ACC112 (cell line): ENCODE data around the gene ERV3-1.

Experiments
- H2AFZ ChIP-seq: fragments of 200-600 bp; sonication (generic); one replicate; pipeline ENCODE4 v1.6.0; 2017; ENCODE audit warnings: antibody characterized with exemption, low read length; ENCODE audit not compliant: unreplicated experiment
- H3K27ac ChIP-seq: fragments of 200-600 bp; sonication (generic); 2 replicates; pipeline ENCODE4 v1.5.1; 2014; ENCODE audit warnings: low read depth, mild to moderate bottlenecking, antibody characterized with exemption, low read length, moderate library complexity
- H3K27me3 ChIP-seq: fragments of 200-600 bp; sonication (generic); 2 replicates; pipeline ENCODE4 v1.6.1; 2014; ENCODE audit warnings: mild to moderate bottlenecking, antibody characterized with exemption, low read length, moderate library complexity, mixed read lengths; ENCODE audit not compliant: insufficient read depth
- H3K36me3 ChIP-seq: fragments of 200-600 bp; sonication (generic); 2 replicates; pipeline ENCODE4 v1.6.1; 2016; ENCODE audit warnings: mild to moderate bottlenecking, antibody characterized with exemption, low read length, moderate library complexity, mixed read lengths; ENCODE audit not compliant: insufficient read depth
- H3K4me1 ChIP-seq: fragments of 200-600 bp; sonication (generic); one replicate; pipeline ENCODE4 v1.6.1; 2016; ENCODE audit warnings: low read length, mixed read lengths; ENCODE audit not compliant: insufficient read depth, unreplicated experiment, control insufficient read depth
- H3K4me3 ChIP-seq: fragments of 200-600 bp; sonication (generic); 2 replicates; pipeline ENCODE4 v1.5.1; 2014; ENCODE audit warnings: mild to moderate bottlenecking, low read depth, low read length
- H3K79me2 ChIP-seq: fragments of 200-600 bp; sonication (generic); one replicate; pipeline ENCODE4 v1.6.0; 2016; ENCODE audit warnings: low read length; ENCODE audit not compliant: control insufficient read depth, unreplicated experiment, insufficient read depth

Gene ERV3-1

DNA sequence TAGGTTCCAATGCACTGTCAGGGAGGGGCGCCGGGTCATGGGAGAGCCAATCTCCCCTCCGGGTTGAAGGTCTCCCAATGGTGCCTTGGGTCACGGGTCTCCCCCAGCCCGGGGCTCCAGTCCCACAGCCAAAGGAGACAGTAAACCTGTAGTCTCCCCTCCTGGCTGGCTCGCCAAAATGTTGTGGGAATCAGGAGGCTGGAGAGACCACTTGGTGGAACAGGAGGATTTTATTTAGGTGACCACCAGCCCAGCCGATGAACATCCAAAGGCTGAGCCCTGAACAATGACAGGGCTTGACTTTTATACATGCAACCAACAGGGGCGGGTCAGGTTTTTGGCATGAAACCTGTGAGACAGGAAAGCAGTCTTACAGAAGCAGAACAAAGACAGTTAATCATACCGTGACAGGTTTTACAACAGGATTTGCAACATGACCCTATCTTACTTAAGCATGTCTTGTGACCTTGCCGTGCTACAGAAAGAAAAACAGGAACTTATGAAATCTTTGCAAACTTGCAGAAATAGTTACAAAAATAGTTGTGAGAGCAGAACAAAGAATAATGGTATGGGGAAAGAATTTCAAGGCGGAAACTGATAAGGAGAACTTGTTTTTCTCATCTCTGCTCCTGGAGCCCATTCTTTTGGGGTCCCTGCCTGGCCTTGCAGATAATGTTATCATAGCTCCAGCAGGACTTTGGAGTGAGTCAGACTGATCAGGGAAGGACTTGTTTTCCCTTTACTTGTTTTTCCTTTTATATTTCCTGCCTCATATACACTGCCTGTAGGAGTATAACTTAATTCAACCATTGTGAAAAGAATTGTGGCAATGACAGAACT, 7.1 kb downstream of the ERV3-1 start:
- Histone ChIP-seq H3K4me1 (no peaks in the 10 kb centered on the region), H3K27me3 (no peaks in the 10 kb centered on the region), H3K4me3 (no peak overlapping the region), H3K79me2 (peaks cover 11% of the 10 kb centered on the region), H3K27ac (peak overlapping the region; percentile 36; the same call in 1 of the 2 replicates), H2AFZ (no peak overlapping the region), H3K36me3 (peaks cover 20% of the 10 kb centered on the region)

DNA sequence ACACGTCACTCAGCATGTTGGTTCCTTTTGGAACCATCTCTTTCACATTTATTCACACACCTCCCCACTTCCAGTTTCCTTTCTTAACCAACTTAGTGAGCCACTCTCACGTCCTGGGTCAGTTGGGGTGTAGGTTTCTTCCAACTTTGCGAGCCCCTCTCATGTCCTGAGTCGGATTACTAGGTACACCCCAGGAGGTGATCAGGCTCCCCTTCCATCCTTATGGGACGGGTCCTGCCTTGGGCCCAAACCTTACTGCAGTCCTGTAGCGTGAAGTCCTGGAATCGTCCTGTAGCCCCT, 7.7 kb downstream of the ERV3-1 start:
- no peaks in the 10 kb centered on the region for H3K4me1 ChIP-seq
- H2AFZ ChIP-seq, result no peak overlapping the region
- H3K27me3 ChIP-seq, result no peaks in the 10 kb centered on the region
- H3K27ac ChIP-seq, result peak overlapping the region; percentile 36; the same call in 1 of the 2 replicates
- peaks cover 8% of the 10 kb centered on the region for H3K79me2 ChIP-seq
- H3K36me3 ChIP-seq, result peaks cover 17% of the 10 kb centered on the region
- no peak overlapping the region for H3K4me3 ChIP-seq

DNA sequence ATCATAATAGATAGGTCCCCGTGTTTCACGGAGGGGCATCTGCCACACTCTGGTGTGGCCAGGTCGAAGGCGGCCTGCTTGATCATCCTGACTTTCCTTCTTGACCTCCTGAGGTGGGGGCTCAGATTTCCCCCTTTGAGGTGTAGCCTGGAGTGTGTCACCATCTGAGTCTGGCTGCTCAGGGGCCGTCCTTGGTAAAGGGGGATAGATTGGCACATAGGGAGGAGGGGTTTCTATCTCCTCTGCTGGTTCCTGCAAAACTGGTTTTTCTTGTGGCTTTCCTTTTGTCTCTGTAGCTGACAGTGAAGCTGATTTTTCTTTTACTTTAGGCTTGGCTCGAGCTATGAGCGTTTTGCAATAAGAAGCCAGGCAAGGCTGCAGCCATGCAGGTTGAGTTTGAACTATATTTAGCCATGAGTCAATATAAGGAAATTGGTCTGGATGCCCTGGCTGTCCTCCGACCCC, 8.5 kb downstream of the ERV3-1 start:
- peaks cover 6% of the 10 kb centered on the region for H3K79me2 ChIP-seq
- H3K4me1 ChIP-seq, result no peaks in the 10 kb centered on the region
- H2AFZ ChIP-seq, result no peak overlapping the region
- H3K36me3 ChIP-seq, result peaks cover 14% of the 10 kb centered on the region
- H3K4me3 ChIP-seq, result no peak overlapping the region
- no peak overlapping the region for H3K27ac ChIP-seq
- H3K27me3 ChIP-seq, result no peaks in the 10 kb centered on the region

DNA sequence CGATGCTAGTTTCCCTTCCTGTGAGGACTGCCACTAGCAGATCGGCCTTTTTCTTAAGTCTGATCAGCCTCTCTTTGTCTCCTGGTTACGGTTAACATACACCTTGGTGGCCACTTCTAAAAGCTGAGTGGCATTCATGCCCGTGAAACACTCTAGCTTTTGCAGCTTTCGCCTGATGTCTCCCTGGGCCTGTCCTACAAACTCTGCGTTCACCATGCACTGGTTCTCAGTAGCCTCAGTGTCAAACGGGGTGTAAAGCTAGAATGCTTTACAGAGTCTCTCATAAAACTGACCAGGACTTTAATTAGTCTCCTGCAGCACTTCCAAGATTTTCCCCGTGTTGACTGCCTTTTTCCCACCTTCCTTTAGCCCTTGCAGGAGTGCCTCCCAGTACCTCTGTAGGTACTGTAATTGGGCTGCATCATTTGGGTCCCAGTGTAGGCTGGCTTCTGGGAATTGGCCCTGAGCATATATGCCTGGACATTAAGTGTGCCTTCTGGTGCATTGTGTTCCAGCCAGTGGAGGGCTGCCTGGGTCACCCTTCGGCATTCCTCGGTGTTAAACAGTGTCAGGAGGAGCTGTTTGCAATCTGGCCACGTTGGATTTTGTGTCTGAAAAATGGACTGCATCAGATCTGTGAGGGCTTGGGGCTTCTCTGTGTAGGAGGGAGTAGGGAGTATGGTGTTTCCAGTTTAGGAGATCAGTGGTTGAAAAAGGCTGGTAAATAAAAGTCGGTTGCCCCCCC, 9.2 kb downstream of the ERV3-1 start:
- H2AFZ ChIP-seq, result no peak overlapping the region
- peaks cover 6% of the 10 kb centered on the region for H3K79me2 ChIP-seq
- H3K4me1 ChIP-seq, result no peaks in the 10 kb centered on the region
- no peak overlapping the region for H3K4me3 ChIP-seq
- H3K36me3 ChIP-seq, result peaks cover 14% of the 10 kb centered on the region
- H3K27ac ChIP-seq, result no peak overlapping the region
- H3K27me3 ChIP-seq, result no peaks in the 10 kb centered on the region

DNA sequence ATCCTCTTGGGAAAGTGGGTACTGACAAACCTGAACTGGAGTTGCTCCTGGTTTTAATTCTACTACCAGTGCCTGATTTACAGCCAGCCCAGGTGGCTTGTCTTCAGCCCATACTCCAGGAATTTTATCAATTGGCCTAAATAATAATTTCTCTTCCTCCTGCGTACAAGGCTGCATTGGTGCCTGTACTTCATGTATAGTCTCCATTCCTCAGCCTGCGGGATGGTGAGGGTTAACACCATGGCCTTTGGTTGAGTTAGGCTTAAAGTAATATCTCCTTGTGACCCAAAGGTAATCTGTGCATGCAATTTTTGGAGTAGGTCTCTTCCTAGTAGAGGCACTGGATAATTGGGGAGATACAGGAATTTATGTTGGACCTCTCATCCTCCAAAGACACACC, 10.2 kb downstream of the ERV3-1 start:
- Histone ChIP-seq H2AFZ (no peak overlapping the region), H3K27me3 (no peaks in the 10 kb centered on the region), H3K27ac (no peak overlapping the region), H3K4me1 (no peaks in the 10 kb centered on the region), H3K36me3 (peaks cover 14% of the 10 kb centered on the region; the same call in 1 of the 2 replicates), H3K4me3 (no peak overlapping the region), H3K79me2 (peaks cover 3% of the 10 kb centered on the region)

GRCh38 chr7:64993901-64994300, 12.6 kb downstream of the ERV3-1 start:
- Histone ChIP-seq H3K4me1 (no peaks in the 10 kb centered on the region), H2AFZ (no peak overlapping the region), H3K79me2 (no peaks in the 10 kb centered on the region), H3K4me3 (no peak overlapping the region), H3K36me3 (peaks cover 13% of the 10 kb centered on the region), H3K27me3 (no peaks in the 10 kb centered on the region), H3K27ac (no peak overlapping the region)

DNA sequence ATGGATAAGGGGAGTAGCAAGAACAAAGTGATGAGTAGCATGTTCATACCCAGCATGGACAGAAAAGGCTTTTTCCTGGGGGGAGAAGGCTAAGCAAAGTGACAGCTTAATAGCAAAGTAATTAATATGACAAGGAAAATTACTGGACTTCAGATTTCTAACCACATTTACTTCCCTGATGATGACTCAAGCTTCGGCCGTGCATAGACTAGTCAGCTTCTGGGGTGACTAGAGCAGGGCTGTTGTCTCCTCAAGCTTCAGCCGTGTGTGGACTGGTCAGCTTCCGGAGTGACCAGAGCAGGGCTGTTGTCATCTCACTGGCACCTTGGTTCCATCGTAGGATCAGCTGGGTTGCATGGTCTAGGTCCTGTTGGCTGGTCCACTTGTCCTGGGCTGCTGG, 13.5 kb downstream of the ERV3-1 start:
- no peak overlapping the region for H3K27ac ChIP-seq

DNA sequence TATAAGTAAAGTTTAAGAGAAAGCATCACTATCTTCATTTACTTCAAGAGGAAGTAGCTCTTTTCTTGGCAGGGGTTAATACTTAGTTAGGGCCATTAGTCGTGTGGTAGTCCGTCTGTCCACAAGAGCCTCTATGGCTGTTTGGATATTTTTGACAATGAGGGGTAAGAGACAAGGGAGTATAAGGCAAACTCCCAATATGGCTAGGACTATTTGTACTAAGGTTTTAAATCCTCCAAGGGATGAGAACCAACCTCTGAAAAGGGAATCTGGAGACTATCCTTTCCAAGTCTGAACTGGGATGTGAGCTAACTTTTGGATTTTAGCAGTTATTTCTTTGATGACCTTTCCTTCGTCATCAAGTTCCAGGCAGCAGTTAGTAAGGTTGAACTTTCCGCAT, 15.6 kb downstream of the ERV3-1 start, which contains the start of gene ZNF117:
Gene ZNF117 (minus strand): TSS at position 101 of the 400 bp plus-strand sequence.
- H3K4me3 ChIP-seq, result no peak within 1 kb of the TSS

More for the DNA sequence above, 13.5 kb downstream of the ERV3-1 start:
- no peak overlapping the region for H3K4me3 ChIP-seq
- H3K36me3 ChIP-seq, result peaks cover 18% of the 10 kb centered on the region
- H3K27me3 ChIP-seq, result no peaks in the 10 kb centered on the region
- H3K79me2 ChIP-seq, result no peaks in the 10 kb centered on the region
- no peak overlapping the region for H2AFZ ChIP-seq
- H3K4me1 ChIP-seq, result no peaks in the 10 kb centered on the region

GRCh38 chr7:64990216-64990615, 16.3 kb downstream of the ERV3-1 start:
- Histone ChIP-seq H3K27ac (no peak overlapping the region), H3K79me2 (no peaks in the 10 kb centered on the region), H3K27me3 (no peaks in the 10 kb centered on the region), H2AFZ (no peak overlapping the region), H3K36me3 (peaks cover 20% of the 10 kb centered on the region), H3K4me3 (no peak overlapping the region), H3K4me1 (no peaks in the 10 kb centered on the region)

More for the DNA sequence above, 15.6 kb downstream of the ERV3-1 start, which contains the start of gene ZNF117:
- Histone ChIP-seq H3K79me2 (no peaks in the 10 kb centered on the region), H3K27me3 (no peaks in the 10 kb centered on the region), H3K4me1 (no peaks in the 10 kb centered on the region), H3K36me3 (peaks cover 20% of the 10 kb centered on the region), H2AFZ (no peak within 1 kb of the TSS), H3K27ac (no peak within 1 kb of the TSS)

- Histone ChIP-seq H3K36me3 (peaks cover 46% of the 10 kb centered on the region), H3K27ac (no peak overlapping the region), H3K4me3 (no peak overlapping the region)
Observed at GRCh38 chr7:64978497-64979203, 27.8 kb downstream of the ERV3-1 start.

More at GRCh38 chr7:64978497-64979203, 27.8 kb downstream of the ERV3-1 start:
- Histone ChIP-seq H3K79me2 (no peaks in the 10 kb centered on the region), H2AFZ (no peak overlapping the region), H3K4me1 (no peaks in the 10 kb centered on the region), H3K27me3 (no peaks in the 10 kb centered on the region)
